ENCODE measurements around the gene KCP.

Gene KCP

DNA sequence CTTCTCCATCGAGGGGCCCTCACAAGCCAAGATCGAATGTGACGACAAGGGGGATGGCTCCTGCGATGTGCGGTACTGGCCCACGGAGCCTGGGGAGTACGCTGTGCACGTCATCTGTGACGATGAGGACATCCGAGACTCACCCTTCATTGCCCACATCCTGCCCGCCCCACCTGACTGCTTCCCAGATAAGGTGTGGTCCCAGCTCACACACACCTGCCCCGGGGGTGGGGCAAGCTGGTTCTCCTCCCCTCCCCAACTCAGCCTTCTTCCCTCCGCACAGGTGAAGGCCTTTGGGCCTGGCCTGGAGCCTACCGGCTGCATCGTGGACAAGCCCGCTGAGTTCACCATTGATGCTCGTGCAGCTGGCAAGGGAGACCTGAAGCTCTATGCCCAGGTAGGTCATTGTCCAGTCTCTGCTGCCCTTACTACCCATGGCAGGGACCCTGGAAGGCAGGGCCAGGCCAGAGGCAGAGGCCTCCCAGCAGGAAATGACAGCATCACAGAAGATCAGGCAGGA lies 69.3 kb downstream of the KCP start:
- no peak for DNase-seq (ENCODE audit: low read depth)

DNA sequence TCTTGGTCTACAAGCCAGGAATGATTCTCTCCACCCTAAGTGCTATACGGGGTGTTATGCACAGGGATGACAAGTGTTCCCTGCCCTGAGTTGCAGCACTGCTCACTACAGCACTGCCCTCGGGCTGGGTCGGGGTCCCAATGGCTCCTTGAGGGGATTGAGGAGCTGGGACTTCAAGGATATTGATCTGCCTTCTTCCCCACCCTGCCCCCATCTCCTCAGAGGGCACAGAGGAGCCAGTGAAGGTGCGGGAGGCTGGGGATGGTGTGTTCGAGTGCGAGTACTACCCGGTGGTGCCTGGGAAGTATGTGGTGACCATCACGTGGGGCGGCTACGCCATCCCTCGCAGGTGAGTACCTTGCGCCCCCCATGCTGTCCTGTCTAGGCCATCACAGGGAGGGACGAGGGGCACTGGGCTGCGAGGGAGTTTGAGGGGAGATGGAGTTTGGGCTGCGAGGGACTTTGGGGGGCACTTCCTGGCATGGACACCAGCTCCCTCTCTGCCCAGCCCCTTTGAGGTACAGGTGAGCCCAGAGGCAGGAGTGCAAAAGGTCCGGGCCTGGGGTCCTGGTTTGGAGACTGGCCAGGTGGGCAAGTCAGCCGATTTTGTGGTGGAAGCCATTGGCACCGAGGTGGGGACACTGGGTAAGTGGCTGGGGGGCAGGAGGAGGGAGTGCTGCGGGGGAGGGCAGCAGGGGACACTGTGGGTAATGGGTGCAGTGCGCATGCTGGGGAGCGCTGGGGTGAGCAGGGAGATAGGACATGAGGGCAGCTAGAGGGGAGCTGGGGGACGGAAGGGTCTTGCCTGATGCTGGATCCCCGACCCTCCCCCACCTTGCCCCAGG lies 70.0 kb downstream of the KCP start:
- DNase-seq (ENCODE audit: low read depth) = no peak

DNA sequence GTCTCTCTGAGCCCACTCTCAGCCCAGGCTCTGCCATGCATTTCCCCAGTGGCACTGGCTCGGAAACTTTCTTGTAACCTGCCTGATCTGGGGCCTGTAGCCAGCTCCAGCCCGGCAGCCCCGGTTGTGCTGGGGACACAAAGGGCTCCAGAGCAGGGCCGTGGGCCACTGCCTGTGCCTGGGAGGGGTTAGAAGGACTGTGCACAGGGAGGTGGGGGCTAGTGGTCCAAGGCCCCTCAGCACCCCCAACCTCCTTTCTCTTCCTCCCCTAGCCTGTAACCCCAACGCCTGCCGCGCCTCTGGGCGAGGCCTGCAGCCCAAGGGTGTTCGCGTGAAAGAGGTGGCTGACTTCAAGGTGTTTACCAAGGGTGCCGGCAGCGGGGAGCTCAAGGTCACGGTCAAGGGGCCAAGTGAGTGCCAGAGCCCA lies 70.7 kb downstream of the KCP start:
- no peak for DNase-seq (ENCODE audit: low read depth)

DNA sequence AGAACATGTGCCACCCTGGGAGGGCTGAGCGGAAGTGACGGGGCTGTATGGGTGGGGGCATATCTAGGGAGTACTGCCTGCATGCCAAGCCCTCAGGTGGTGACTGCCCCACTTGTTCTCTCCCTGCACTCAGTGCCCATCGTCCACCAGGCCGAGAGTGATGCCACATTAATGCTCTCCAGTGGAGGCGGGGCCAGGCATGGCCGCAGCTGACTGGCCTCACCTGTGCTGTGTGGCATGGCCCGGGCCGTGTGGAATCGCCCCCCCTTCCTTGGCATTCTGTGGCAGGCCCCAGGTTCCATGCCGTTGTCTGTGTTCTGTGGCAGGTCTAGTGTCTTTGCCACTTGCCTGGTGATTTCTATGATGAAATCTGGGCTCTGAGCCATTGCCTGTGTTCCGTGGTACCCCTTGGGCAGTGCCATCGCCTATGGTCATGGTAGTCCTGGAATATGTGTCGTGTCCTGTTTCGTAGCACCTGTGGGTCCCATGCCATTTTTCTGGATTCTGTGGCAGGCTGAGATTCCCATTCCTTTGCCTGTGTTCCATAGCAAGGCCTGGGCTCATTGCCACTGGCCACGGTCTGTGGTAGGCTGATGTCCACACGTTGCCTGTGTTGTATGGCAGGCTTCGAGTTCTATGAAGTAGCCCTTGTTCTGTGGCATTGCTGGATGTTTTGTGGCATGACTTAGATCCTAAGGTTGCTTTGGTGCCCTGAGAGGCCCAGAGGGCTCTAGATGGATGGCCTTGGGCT lies 71.4 kb downstream of the KCP start:
- DNase-seq (ENCODE audit: low read depth) = no peak

DNA sequence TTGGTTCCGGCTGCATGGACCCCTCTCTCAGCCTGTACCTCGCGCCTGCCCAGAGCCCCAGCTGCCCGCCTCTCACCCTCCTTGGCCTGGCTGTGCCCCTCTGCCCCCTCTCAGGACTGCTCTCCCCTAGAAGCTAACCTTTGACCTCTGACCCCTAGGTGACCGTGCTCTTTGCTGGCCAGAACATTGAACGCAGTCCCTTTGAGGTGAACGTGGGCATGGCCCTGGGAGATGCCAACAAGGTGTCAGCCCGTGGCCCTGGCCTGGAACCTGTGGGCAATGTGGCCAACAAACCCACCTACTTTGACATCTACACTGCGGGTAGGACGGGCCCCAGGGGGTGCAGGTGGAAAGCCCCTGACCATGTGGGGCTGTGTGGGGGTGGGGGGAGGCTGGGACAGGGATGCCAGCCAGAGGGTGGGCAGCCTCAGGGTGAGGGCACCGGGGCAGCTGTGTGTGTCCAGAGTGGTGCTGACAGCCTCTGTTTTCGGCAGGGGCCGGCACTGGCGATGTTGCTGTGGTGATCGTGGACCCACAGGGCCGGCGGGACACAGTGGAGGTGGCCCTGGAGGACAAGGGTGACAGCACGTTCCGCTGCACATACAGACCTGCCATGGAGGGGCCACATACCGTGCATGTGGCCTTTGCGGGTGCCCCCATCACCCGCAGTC lies 72.3 kb downstream of the KCP start:
- DNase-seq (ENCODE audit: low read depth) = no peak

DNA sequence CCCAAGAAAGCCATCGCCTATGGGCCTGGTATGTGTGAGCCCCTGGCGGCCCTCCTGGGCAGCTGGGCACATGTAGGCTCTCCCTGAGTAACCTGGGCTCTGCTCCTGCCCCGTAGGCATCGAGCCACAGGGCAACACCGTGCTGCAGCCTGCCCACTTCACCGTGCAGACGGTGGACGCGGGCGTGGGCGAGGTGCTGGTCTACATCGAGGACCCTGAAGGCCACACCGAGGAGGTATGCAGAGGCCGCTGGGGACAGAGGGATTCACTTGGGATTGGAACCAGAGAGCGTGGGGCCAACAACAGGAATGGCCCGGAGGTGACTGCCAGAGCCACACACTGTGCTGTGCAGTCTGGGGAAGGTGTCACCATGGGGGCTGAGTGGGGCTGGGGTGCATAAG lies 73.0 kb downstream of the KCP start:
- DNase-seq (ENCODE audit: low read depth) = no peak

DNA sequence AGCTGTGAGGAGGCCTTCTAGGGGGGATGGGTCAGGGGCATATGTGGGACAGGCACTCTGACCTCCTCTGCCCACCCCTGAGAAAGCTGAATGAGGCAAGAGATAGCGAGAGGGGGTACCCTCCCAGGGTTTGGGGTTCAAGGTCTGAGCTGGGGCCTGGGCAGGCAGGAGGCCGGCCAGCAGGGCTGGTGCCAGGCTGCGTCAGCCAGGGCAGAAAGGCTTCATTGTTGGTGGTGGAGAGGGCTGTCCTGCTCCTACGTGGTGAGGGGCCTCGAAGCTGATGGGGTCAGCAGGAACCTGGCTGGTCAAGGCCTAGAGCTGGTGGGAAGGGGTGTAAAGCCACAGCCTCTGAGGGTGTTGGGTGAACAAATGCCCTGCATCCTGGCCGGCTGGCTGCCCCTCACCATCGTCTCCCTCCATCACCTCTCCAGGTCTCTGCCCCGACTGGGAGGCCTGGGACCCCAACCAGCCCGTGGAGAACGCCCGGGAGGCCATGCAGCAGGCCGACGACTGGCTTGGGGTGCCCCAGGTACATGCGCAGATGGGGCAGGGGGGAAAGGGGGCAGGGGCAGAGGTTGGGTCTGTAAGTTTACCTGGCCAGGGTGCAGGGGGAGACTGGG lies 73.7 kb downstream of the KCP start:
- DNase-seq (ENCODE audit: low read depth) = no peak

DNA sequence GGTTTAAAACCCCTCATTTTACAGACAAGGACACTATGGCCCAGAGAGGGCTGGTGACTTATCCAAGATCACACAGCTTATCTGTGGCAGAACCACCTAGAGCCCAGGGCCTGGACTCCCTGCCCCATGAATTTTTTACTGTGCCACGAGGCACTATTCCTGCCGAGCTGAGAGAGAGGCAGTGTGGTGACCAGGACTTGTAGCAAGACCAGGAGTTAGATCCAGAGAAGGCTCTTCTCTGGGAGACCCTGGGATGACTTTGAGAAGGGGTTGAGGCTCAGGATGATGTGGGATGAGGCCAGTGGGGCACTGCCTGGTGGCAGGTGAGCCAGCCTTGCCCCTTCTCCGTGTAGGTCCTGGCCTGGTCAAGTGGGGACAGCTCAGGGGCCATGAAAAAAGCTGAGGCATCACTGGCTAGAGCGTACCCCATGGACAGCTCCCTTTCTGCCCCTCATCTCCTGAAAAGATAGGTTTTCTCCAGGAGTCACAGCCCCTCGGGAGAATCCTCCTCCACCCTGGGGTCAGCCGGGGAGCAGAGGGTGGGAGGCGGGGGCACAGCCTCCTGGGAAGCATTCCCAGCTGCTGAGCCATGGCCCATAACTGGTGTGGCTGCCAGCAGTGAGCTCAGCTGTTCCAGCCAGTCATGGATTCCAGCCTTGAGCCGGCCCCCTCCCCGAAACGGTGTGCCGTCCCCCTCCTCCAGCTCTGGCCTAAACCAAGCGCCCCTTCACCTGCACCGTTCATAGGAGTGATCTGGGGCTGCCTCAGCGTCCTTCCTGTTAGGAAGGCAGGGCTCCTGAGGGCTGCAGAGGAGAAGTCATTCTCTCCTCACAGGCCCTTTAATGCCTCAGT lies 74.5 kb downstream of the KCP start:
- DNase-seq (ENCODE audit: low read depth) = no peak

DNA sequence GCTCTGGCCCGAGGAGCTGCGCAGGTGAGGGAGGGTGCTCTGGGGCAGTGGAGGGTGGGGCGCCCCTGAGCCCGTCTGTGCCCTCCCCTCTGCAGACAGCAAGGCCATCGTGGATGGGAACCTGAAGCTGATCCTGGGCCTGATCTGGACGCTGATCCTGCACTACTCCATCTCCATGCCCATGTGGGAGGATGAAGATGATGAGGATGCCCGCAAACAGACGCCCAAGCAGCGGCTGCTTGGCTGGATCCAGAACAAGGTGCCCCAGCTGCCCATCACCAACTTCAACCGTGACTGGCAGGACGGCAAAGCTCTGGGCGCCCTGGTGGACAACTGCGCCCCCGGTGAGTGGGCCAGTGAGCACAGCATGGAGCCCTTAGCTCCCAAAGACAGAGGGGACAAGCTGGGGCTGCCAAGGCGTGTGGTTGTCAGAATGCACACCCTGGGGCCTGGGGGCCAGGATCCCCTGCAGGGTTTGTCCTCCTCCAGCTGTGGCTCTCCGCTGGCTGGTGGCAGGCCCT lies 75.2 kb downstream of the KCP start:
- DNase-seq (ENCODE audit: low read depth) = no peak

DNA sequence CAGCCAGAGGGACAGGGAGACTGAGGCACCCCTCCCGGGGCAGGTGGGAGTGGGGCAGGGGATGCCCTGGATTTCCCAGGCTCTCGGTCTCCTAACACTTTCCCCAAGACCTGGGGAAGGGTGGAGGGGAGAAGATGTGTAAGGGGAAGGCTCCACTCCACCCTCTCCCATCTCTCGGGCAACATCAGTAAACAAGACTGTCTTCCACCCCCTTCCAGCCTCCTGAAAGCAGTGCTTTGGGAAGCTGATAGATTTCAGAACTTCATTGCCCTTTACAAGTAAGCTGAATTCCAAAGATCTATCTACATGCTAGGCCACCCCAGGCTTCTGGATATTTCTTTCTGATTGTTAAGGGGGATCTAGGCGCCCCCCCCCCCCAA lies 76.6 kb downstream of the KCP start:
- no peak for DNase-seq (ENCODE audit: low read depth)

DNA sequence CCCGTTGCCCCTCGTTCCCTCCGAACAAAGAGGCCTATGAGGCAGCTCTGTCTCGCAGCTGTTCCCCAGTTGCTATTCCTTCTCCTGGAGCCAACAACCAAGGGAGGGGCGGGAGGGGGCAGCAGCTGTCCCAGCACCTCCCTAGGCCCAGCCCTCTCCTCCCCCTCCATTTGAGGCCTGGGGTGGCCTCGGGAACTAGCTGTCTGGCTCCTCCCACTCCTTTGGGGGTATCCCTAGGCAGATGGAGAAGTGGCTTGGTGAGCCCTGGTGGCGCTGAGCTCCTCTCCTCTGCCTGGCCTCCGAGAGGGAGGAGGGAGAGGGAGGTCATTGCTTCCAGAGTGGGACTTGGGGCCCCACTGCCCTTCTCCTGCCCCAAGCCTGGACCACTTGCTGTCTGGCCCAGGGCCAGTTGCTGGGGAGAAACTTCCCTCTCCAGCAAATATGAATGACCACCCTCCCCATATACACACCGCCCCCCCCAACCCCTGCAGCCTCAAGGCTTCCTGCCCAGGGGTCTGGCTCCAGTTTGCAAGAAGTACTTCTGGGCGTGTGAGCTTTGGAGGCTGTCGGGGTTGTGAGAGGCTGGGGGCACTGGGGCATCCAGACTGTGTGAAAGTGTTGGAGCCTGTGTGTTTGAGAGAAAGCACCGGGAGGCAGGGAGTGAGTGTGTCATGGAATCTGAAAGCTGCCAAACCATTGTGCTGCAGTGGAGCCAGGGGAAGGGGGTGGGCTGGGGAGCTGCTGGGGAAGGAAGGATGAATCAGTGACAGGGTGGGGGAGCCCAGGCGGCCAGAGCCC lies 77.2 kb downstream of the KCP start:
- no peak for DNase-seq (ENCODE audit: low read depth)

DNA sequence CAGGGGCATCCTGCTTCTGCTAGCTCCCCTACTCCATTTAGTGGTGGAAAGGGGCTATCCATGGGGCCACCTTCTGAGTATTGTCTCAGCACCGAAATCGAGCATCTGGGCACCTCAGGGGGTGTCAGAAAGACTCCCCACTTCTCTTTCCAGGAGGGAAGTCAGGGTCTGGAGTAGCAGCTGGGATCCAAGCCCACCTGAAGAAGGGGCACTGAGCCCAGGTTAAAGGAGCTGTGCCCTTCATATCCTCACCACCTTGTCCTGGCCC lies 77.7 kb downstream of the KCP start:
- no peak for DNase-seq (ENCODE audit: low read depth)

DNA sequence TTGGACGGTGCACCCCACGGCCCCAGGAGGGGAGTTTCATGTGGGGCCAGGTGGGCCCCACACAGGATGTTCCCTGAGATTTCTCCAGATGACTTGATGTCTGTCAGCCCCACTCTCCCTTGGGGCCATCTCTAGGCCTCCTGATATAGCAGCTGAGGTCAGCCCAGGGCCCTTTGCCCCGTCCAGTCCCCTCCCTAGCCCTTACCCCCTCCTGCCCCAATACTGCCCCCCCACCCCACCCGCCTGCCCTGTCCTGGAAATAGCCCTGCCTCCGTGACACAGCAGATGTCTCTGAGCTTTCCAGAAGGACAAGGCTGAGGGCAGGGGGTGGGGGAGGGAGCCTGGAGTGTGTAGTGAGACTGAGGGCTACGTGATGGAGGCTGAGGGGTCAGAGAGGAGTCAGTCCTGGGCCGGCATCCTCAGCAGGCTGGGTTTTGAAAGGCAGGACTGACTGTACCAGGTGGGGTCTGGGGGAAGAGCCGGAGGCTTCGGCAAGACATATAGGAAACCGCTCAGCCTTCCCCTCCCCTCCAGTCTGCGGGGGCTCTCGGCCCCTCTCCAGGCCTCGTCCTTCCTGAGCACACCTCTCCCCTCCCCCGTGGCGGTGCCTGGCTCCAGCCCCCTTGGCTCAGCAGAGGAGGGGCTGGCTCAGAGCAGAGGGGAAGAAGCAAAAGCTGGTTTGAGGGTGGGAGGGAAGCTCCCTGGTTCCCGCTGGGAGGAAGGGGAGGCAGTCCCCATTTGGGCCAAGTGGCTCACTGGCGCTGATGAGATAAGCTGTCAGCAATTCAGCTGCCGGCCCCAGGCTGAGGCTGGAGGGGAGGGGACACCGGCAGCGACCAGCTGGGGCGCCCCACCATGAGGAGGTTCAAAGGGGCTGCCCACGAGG lies 78.3 kb downstream of the KCP start:
- no peak for DNase-seq (ENCODE audit: low read depth)

DNA sequence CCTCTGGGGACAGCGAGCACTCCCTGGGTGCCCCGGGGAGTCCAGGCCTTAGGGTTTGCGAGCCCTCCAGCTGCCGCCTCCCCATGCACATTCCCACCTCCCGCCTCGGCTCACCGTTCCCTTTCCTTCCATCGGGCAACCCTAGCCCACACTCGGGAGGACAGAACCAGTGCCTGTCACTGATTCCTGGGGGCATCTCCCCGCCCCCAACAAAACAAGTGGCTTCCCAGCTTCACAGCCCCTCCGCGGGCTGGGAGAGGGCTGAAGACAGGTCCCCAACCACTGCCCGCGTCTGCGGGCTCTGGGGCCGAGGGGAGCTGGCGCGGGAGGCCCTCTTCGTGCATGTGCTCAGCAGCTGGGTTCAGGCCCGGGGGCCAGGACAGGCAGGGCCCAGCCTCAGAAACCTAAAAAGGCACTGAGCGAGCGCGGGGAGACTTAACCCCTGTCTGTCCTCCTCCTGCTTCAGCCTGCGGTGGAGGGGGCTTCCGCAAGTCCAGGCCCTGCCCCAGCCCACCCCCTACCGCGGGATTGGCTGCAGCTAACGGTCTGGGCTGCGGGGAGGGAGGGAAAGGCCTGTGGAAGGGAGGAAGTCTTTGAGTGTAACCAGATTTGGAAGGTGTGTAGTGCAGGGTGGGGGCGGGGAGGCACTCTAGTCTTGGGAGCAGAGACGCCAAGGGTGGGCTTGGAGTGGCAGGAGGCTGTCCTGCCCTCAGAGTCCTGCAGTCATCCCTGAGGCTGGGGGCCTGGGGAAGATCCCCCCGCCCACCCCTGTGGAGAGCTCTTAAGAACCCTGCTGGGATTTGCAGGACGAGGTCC lies 79.1 kb downstream of the KCP start:
- DNase-seq (ENCODE audit: low read depth) = no peak

DNA sequence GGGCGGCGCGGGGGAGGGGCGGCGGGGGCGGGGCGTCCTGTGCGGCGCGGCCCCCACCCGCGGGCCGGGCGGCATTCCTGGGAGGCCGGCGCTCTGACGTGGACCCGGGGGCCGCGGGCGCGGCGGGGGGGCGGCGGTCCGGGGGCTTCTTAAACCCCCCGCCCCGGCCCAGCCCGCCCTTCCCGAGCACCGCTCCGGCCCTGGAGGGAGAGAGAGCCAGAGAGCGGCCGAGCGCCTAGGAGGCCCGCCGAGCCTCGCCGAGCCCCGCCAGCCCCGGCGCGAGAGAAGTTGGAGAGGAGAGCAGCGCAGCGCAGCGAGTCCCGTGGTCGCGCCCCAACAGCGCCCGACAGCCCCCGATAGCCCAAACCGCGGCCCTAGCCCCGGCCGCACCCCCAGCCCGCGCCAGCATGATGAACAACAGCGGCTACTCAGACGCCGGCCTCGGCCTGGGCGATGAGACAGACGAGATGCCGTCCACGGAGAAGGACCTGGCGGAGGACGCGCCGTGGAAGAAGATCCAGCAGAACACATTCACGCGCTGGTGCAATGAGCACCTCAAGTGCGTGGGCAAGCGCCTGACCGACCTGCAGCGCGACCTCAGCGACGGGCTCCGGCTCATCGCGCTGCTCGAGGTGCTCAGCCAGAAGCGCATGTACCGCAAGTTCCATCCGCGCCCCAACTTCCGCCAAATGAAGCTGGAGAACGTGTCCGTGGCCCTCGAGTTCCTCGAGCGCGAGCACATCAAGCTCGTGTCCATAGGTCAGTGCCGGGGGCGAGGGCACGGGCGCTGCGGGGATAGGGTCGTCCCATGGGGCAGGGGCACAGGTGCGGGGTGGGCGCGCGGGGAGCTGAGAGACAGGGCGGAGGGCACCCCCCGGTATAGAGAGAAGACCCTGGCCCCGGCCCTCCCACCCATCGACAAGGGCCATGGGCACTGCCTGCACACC lies 80.0 kb downstream of the KCP start, which contains the start of gene FLNC:
FLNC (plus strand) TSS at position 176 of the 947 bp plus-strand sequence; CDS start at position 408, 232 bp downstream.
- DNase-seq (ENCODE audit: low read depth) = peak; percentile 15

DNA sequence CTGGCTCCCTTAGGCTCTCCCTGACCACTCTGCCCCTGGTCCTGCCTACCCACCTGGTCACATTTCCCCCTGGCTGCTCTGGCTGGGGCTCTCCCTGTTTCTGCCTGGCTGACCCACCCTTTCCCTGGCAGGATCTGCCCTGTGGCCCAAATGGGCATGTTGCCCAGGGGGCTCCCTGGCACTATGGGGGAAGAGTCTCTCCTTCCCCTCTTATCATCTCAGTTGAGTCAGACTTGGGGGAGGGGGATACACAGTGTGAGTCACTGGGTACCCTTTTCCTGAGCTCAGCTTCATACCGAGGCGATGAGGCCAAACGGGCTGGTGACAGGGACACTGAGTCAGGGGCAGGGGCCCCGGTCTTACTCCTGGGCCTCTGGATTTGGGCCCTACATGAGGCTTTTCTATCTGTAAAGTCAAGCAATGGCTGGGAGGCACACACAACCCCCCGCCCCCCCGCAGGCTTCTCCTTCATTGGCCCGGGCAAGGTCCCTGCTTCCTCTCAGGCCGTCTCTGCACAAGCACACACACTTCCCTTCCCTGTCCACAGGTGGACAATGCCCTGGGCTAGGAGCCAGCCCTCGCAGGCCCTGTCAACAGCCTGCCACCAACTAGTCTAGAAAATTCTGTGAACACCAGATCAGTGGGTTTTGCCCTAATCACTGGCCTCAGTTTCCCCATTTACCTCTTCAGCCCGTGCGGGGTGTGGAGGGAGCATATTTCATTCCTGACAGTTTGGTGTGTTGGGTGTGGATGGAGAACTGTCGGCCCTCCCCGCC lies 80.9 kb downstream of the KCP start:
- DNase-seq (ENCODE audit: low read depth) = no peak

All from stimulated activated CD8-positive, alpha-beta memory T cell treated with anti-CD3 and anti-CD28 coated beads, Interleukin-12 subunit alpha, Interleukin-12 subunit beta, amount 100 ng/mL, for 4 hours (primary cell).